Omental fat pad (tissue), 4 donors: ENCODE results near the gene PLXNA4. TPM values are rescaled to one million over a fixed set of nuclear protein-coding genes. Genes with fewer than 3 reads are reported as not detected.
A peak's percentile ranks its signal among the peaks of the same experiment; 100 is the strongest.

ENCODE experiments used
- ATAC-seq: fragments of 150-250 bp; one replicate; pipeline ENCODE4 v1.9.1; 2016; ENCODE audit warnings: mild to moderate bottlenecking, moderate library complexity; ENCODE audit not compliant: low FRiP score
- DNase-seq: peaks from one replicate; pipeline ENCODE4 v3.0.0-alpha.2; 2019; ENCODE audit warnings: low spot score
- CTCF ChIP-seq, 3 donors: fragments of 450-650 bp; IDR thresholded peaks; one replicate each; pipeline ENCODE4 v1.5.1; 2016 to 2017; ENCODE audit warnings: antibody characterized with exemption in 3 of 3, mild to moderate bottlenecking in 3 of 3, moderate library complexity in 2 of 3
- total RNA-seq, 4 donors: library from RNA; depleted of rRNA; stranded (reverse); fragments of >200 nt; gene quantifications; one replicate each; pipeline ENCODE4 v1.1.0, GENCODE V29; 2016

PLXNA4 gene
- total RNA-seq, 4 donors from 2014 or later: 31.4 to 111 (median 41.9) TPM

- DNase-seq (no peak), ATAC-seq (peak; percentile 54)
- TF ChIP-seq CTCF (IDR thresholded peaks at IDR 0.05): no peak
These were observed 38.4 kb upstream of the PLXNA4 start for GRCh38 chr7:132614428-132615318.

- no peak for DNase-seq
- TF ChIP-seq CTCF (IDR thresholded peaks at IDR 0.05): no peak
These were observed 37.5 kb upstream of the PLXNA4 start for GRCh38 chr7:132613737-132614136.

GRCh38 chr7:132610995-132611394 is 34.7 kb upstream of the PLXNA4 start:
- ATAC-seq (no peak), DNase-seq (no peak)
- no peak for TF ChIP-seq CTCF (IDR thresholded peaks at IDR 0.05)

More at GRCh38 chr7:132613737-132614136, 37.5 kb upstream of the PLXNA4 start:
- no peak for ATAC-seq

- no peak for TF ChIP-seq CTCF (IDR thresholded peaks at IDR 0.05)
- DNase-seq (no peak), ATAC-seq (no peak)
These were observed 33.7 kb upstream of the PLXNA4 start for GRCh38 chr7:132609906-132610520.

GRCh38 chr7:132609222-132609621 is 33.0 kb upstream of the PLXNA4 start:
- no peak for TF ChIP-seq CTCF (IDR thresholded peaks at IDR 0.05)
- ATAC-seq (no peak), DNase-seq (no peak)

GRCh38 chr7:132608523-132608922 is 32.3 kb upstream of the PLXNA4 start:
- no peak for DNase-seq
- TF ChIP-seq CTCF (IDR thresholded peaks at IDR 0.05): no peak
- no peak for ATAC-seq
